Measurements from ENCODE around the gene ARHGAP28. TPM values are rescaled to one million over a fixed set of nuclear protein-coding genes. Genes with fewer than 3 reads are reported as not detected.

Gene ARHGAP28
- total RNA-seq, 4 donors from 2014 or later = 1.0 to 39.0 (median 8.7) TPM

DNA sequence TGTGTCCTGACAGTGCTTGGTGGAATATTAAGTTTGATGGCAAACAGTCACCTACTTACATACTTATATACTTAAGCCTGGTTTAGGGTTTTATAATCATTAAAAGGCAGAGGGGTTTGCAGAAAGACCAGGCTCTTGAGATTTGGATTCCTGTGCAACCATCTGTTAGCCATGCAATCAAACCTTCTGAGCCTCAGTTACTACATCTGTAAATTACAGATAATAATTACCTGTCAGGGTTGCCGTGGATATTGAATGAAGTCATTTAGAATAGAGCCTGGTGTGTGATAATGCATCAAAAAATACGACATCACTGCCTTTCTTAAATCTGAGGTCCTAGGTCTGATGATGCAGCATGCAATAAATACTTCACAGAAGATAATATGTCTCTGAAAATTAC, 152.9 kb downstream of the ARHGAP28 start:
- Histone ChIP-seq H3K36me3 (no peaks in the 10 kb centered on the region), H3K27ac (no peak overlapping the region), H3K4me3 (no peak overlapping the region), H3K9me3 (no peaks in the 10 kb centered on the region), H3K27me3 (no peaks in the 10 kb centered on the region), H3K4me1 (no peaks in the 10 kb centered on the region)
- TF ChIP-seq POLR2A (IDR thresholded peaks at IDR 0.05) (no peak), CTCF (IDR thresholded peaks at IDR 0.05) (no peak)
- no peak for DNase-seq
- intact Hi-C loops (cut with DNase I; ENCODE audit: low total_unique reads) = no loop called here

GRCh38 chr18:6885006-6885481, 155.5 kb downstream of the ARHGAP28 start:
- no peak for DNase-seq
- TF ChIP-seq CTCF (IDR thresholded peaks at IDR 0.05) (no peak), POLR2A (IDR thresholded peaks at IDR 0.05) (no peak)
- H3K27me3 ChIP-seq = no peaks in the 10 kb centered on the region
- intact Hi-C loops (cut with DNase I; ENCODE audit: low total_unique reads) = loop anchor here (5.0 kb wide), 1 partner anchor 343 kb away; no protein-coding TSS in a partner anchor
- H3K4me1 ChIP-seq = no peaks in the 10 kb centered on the region
- peak overlapping the region; percentile 42 to 43 for H3K27ac ChIP-seq
- H3K4me3 ChIP-seq = peak overlapping the region in 1 of 2 donors; percentile 7
- H3K9me3 ChIP-seq = no peaks in the 10 kb centered on the region
- no peaks in the 10 kb centered on the region for H3K36me3 ChIP-seq

- Histone ChIP-seq H3K4me1 (no peaks in the 10 kb centered on the region), H3K27me3 (no peaks in the 10 kb centered on the region), H3K9me3 (no peaks in the 10 kb centered on the region), H3K36me3 (no peaks in the 10 kb centered on the region), H3K4me3 (no peak overlapping the region), H3K27ac (peak overlapping the region in 1 of 2 donors; percentile 42)
- peak; percentile 37 to 55 for DNase-seq
- intact Hi-C loops (cut with DNase I; ENCODE audit: low total_unique reads) = loop anchor here (5.0 kb wide), 1 partner anchor 344 kb away; no protein-coding TSS in a partner anchor
- peak; percentile 69 to 78 (median 70) for TF ChIP-seq CTCF (IDR thresholded peaks at IDR 0.05)
- TF ChIP-seq POLR2A (IDR thresholded peaks at IDR 0.05) = no peak
These were observed 156.7 kb downstream of the ARHGAP28 start for GRCh38 chr18:6885992-6886796.

GRCh38 chr18:6886797-6887330, 157.3 kb downstream of the ARHGAP28 start:
- no peaks in the 10 kb centered on the region for H3K36me3 ChIP-seq
- no peak for TF ChIP-seq POLR2A (IDR thresholded peaks at IDR 0.05)
- TF ChIP-seq CTCF (IDR thresholded peaks at IDR 0.05) = no peak
- H3K9me3 ChIP-seq = no peaks in the 10 kb centered on the region
- no peak for DNase-seq
- no peak overlapping the region for H3K27ac ChIP-seq
- intact Hi-C loops (cut with DNase I; ENCODE audit: low total_unique reads) = loop anchor here (5.0 kb wide), 1 partner anchor 345 kb away; no protein-coding TSS in a partner anchor
- H3K4me3 ChIP-seq = no peak overlapping the region
- no peaks in the 10 kb centered on the region for H3K4me1 ChIP-seq
- H3K27me3 ChIP-seq = no peaks in the 10 kb centered on the region

DNA sequence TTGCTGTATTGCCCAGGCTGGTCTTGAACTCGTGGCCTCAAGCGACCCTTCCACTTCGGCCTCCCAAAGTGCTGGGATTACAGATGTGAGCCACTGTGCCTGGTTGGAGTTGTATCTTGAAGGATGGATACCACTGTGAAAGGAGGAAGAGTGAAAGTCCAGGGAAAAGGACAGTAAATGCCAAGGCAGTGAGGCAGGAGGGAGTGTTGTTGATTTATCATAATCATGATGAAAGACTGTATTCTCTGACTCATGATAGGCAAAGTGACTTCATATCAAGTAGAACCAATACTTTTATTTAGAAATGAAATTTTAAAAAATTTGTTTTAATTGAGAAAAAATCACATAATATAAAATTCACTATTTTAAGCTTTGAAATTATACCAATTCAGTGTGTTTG, 162.3 kb downstream of the ARHGAP28 start:
- Histone ChIP-seq H3K27me3 (no peaks in the 10 kb centered on the region), H3K36me3 (no peaks in the 10 kb centered on the region), H3K27ac (no peak overlapping the region), H3K4me3 (no peak overlapping the region), H3K4me1 (no peaks in the 10 kb centered on the region), H3K9me3 (no peaks in the 10 kb centered on the region)
- TF ChIP-seq CTCF (IDR thresholded peaks at IDR 0.05) (no peak), POLR2A (IDR thresholded peaks at IDR 0.05) (no peak)
- DNase-seq = no peak
- intact Hi-C loops (cut with DNase I; ENCODE audit: low total_unique reads) = no loop called here
